GM21786 (cell line): Measurements from ENCODE around the gene COPG2.

Experiments used
- ATAC-seq: cut with Tn5 transposase; IDR thresholded peaks from one replicate; pipeline ENCODE4 v1.9.1; 2021; ENCODE audit not compliant: unreplicated experiment

The COPG2 gene

GRCh38 chr7:130506358-130506757 is 162.2 kb downstream of the COPG2 start:
- ATAC-seq: no peak

- ATAC-seq: no peak
Measured at GRCh38 chr7:130505753-130506152, 162.8 kb downstream of the COPG2 start.

GRCh38 chr7:130500910-130501309 is 167.6 kb downstream of the COPG2 start:
- no peak for ATAC-seq

GRCh38 chr7:130500463-130500862 is 168.1 kb downstream of the COPG2 start:
- no peak for ATAC-seq

GRCh38 chr7:130494431-130494858 is 174.1 kb downstream of the COPG2 start:
- ATAC-seq: no peak

- ATAC-seq: no peak
Measured at GRCh38 chr7:130493275-130493873, 175.2 kb downstream of the COPG2 start.

- ATAC-seq: no peak
Measured at GRCh38 chr7:130492523-130493274, 175.8 kb downstream of the COPG2 start.

- no peak for ATAC-seq
Measured at GRCh38 chr7:130491841-130492522, 176.6 kb downstream of the COPG2 start, which contains the start of gene MEST. Gene MEST (plus strand): TSS chr7:130492085. CDS start chr7:130492314, 229 bp downstream.

GRCh38 chr7:130490888-130491804 is 177.4 kb downstream of the COPG2 start:
- ATAC-seq: no peak

GRCh38 chr7:130490311-130490791 is 178.2 kb downstream of the COPG2 start:
- ATAC-seq: no peak

- ATAC-seq: no peak
Measured at GRCh38 chr7:130489140-130489983, 179.2 kb downstream of the COPG2 start.

GRCh38 chr7:130488392-130489139 is 180.0 kb downstream of the COPG2 start:
- ATAC-seq: no peak

GRCh38 chr7:130486954-130487436 is 181.6 kb downstream of the COPG2 start:
- ATAC-seq: no peak

GRCh38 chr7:130486114-130486953 is 182.2 kb downstream of the COPG2 start:
- no peak for ATAC-seq

- no peak for ATAC-seq
Measured at GRCh38 chr7:130485734-130486113, 182.8 kb downstream of the COPG2 start.

GRCh38 chr7:130483031-130483430 is 185.5 kb downstream of the COPG2 start:
- ATAC-seq: no peak

- no peak for ATAC-seq
Measured at GRCh38 chr7:130481898-130482297, 186.7 kb downstream of the COPG2 start.
